ENCODE data around the gene RNLS. TPM values are rescaled to one million over a fixed set of nuclear protein-coding genes. Genes with fewer than 3 reads are reported as not detected.

The RNLS gene
- total RNA-seq, 1 donor from 2014 or later: 6.0 TPM

- Mint-ChIP-seq H3K27ac (ENCODE audit: unreplicated experiment) (no peak overlapping the region), H3K36me3 (ENCODE audit: low read depth, unreplicated experiment) (no peaks in the 10 kb centered on the region), H3K9me3 (ENCODE audit: unreplicated experiment) (no peaks in the 10 kb centered on the region), H3K27me3 (ENCODE audit: unreplicated experiment) (no peaks in the 10 kb centered on the region), H3K4me3 (ENCODE audit: unreplicated experiment) (no peak overlapping the region), H3K4me1 (ENCODE audit: unreplicated experiment) (peaks cover 12% of the 10 kb centered on the region)
- TF ChIP-seq, protein P1, sequence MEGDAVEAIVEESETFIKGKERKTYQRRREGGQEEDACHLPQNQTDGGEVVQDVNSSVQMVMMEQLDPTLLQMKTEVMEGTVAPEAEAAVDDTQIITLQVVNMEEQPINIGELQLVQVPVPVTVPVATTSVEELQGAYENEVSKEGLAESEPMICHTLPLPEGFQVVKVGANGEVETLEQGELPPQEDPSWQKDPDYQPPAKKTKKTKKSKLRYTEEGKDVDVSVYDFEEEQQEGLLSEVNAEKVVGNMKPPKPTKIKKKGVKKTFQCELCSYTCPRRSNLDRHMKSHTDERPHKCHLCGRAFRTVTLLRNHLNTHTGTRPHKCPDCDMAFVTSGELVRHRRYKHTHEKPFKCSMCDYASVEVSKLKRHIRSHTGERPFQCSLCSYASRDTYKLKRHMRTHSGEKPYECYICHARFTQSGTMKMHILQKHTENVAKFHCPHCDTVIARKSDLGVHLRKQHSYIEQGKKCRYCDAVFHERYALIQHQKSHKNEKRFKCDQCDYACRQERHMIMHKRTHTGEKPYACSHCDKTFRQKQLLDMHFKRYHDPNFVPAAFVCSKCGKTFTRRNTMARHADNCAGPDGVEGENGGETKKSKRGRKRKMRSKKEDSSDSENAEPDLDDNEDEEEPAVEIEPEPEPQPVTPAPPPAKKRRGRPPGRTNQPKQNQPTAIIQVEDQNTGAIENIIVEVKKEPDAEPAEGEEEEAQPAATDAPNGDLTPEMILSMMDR (IDR thresholded peaks at IDR 0.05; ENCODE audit: unreplicated experiment): no peak
- no peak for DNase-seq (ENCODE audit: low spot score)
Observed at GRCh38 chr10:88465765-88466164, 117.4 kb downstream of the RNLS start.

- TF ChIP-seq, protein P1 (IDR thresholded peaks at IDR 0.05; ENCODE audit: unreplicated experiment): no peak
- Mint-ChIP-seq H3K4me3 (ENCODE audit: unreplicated experiment) (no peak overlapping the region), H3K9me3 (ENCODE audit: unreplicated experiment) (no peaks in the 10 kb centered on the region), H3K4me1 (ENCODE audit: unreplicated experiment) (peaks cover 12% of the 10 kb centered on the region), H3K27me3 (ENCODE audit: unreplicated experiment) (no peaks in the 10 kb centered on the region), H3K36me3 (ENCODE audit: low read depth, unreplicated experiment) (no peaks in the 10 kb centered on the region), H3K27ac (ENCODE audit: unreplicated experiment) (no peak overlapping the region)
- DNase-seq (ENCODE audit: low spot score): no peak
Observed at GRCh38 chr10:88463811-88464210, 119.3 kb downstream of the RNLS start.

DNA sequence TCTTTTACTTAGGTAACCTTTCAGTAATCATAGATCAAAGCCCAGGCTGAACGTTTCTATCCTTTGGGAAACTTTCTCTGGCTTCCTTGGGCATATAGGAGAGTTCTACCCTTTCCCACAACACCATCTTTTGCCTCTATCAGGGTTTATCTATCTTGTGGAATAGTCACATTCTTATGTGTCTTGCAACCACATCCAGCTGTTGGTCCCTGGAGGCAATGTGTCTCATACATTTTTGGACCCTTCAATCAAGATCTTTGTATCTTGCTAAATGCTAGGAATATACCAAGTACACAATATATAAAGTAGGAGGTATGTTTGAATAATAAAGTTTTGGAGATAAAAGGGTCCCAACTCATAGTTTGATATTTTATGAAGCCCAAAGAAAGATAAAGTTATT, 121.7 kb downstream of the RNLS start:
- peaks cover 12% of the 10 kb centered on the region for H3K4me1 Mint-ChIP-seq (ENCODE audit: unreplicated experiment)
- no peak overlapping the region for H3K27ac Mint-ChIP-seq (ENCODE audit: unreplicated experiment)
- H3K27me3 Mint-ChIP-seq (ENCODE audit: unreplicated experiment): no peaks in the 10 kb centered on the region
- no peaks in the 10 kb centered on the region for H3K36me3 Mint-ChIP-seq (ENCODE audit: low read depth, unreplicated experiment)
- DNase-seq (ENCODE audit: low spot score): no peak
- H3K4me3 Mint-ChIP-seq (ENCODE audit: unreplicated experiment): no peak overlapping the region
- TF ChIP-seq, protein P1 (IDR thresholded peaks at IDR 0.05; ENCODE audit: unreplicated experiment): no peak
- H3K9me3 Mint-ChIP-seq (ENCODE audit: unreplicated experiment): no peaks in the 10 kb centered on the region

- TF ChIP-seq, protein P1 (IDR thresholded peaks at IDR 0.05; ENCODE audit: unreplicated experiment): no peak
- H3K4me3 Mint-ChIP-seq (ENCODE audit: unreplicated experiment): no peak overlapping the region
- H3K9me3 Mint-ChIP-seq (ENCODE audit: unreplicated experiment): no peaks in the 10 kb centered on the region
- H3K36me3 Mint-ChIP-seq (ENCODE audit: low read depth, unreplicated experiment): no peaks in the 10 kb centered on the region
- peaks cover 5% of the 10 kb centered on the region for H3K4me1 Mint-ChIP-seq (ENCODE audit: unreplicated experiment)
- H3K27me3 Mint-ChIP-seq (ENCODE audit: unreplicated experiment): no peaks in the 10 kb centered on the region
- no peak overlapping the region for H3K27ac Mint-ChIP-seq (ENCODE audit: unreplicated experiment)
- no peak for DNase-seq (ENCODE audit: low spot score)
Observed at GRCh38 chr10:88459530-88459929, 123.6 kb downstream of the RNLS start.

DNA sequence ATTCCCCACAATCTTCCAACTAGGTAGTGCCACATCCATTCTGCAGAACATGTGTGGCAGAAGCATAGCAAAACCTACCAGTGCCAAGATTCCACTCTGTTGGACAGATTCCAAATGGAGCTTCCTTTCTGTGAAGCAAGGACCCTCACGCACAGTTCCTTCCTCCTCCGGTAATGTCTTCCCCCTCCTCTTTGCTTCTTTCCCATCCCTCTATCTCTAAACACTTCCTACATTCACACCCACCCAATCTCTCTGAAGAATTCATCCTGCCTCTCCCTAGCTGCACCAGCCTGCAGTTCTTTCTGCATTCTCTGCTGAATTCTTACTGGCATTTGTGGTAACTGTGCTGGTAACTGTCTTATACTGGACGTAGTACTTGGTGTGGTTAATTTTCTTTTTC, 124.9 kb downstream of the RNLS start:
- TF ChIP-seq, protein P1 (IDR thresholded peaks at IDR 0.05; ENCODE audit: unreplicated experiment): no peak
- Mint-ChIP-seq H3K4me3 (ENCODE audit: unreplicated experiment) (no peak overlapping the region), H3K27ac (ENCODE audit: unreplicated experiment) (no peak overlapping the region), H3K36me3 (ENCODE audit: low read depth, unreplicated experiment) (no peaks in the 10 kb centered on the region), H3K9me3 (ENCODE audit: unreplicated experiment) (no peaks in the 10 kb centered on the region), H3K27me3 (ENCODE audit: unreplicated experiment) (no peaks in the 10 kb centered on the region), H3K4me1 (ENCODE audit: unreplicated experiment) (peaks cover 9% of the 10 kb centered on the region)
- no peak for DNase-seq (ENCODE audit: low spot score)

Data from endothelial cell (in vitro differentiated cells).